Superior temporal gyrus (tissue), 1 donor: Measurements from ENCODE around the gene LRP11.
"Not testable (repeated sequence)": the region's sequence is repeated elsewhere in the genome, so short reads cannot be mapped to it uniquely, and the experiment has no call there.

Source experiments
- DNase-seq: peaks from one replicate; pipeline ENCODE4 v3.0.0-alpha.2; 2016; ENCODE audit errors: extremely low spot score

Gene LRP11

DNA sequence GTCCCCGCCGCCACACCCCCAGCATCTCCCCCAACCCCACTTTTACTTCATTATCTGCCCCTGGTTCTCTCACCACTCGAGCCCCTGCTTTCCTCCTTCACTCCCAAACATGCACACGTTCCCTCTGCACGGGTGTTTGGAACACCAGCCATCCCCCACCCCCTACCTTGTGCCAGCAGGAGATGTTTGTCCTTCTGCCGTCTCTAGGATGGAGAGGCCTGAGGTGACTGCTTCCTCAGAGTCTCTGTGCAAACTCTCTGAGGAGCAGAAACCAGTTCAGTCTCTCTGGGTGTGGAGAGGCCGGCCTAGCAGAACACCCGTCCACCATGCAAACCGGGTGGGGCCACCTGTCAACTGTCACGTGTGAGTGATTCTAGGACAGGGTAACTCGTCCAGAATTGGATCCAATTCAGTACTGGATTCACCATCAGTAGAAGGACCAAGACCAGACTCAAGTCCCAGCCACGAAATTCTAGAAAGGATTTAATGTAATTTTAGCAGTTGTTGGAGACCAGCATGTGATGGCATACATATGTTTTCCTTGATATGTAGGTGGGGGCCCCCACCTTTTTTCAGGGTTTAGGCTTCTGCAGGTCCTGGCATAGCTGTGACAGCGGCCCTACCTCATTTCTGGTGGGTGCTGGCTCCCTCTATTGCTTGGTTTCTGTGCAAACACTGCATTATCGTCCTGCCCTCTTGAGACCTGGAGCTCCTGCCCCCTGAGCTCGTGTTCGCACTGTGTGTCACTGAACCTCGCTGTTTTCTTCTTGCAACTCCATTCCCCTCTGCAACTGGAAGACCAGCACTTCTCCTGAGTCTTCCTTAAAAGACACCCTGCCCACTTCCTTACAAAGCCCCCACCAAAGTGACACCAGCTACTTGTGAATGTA, 33.9 kb upstream of the LRP11 start, which contains the start of gene RAET1E:
Gene RAET1E (minus strand): TSS at position 259 of the 890 bp plus-strand sequence. CDS start 7,212 bp downstream, outside the sequence.
- DNase-seq: no peak

- peak; percentile 18 for DNase-seq
These were observed 33.0 kb upstream of the LRP11 start for GRCh38 chr6:149897015-149897697.

- DNase-seq: no peak
These were observed 32.3 kb upstream of the LRP11 start for GRCh38 chr6:149896491-149896890.

DNA sequence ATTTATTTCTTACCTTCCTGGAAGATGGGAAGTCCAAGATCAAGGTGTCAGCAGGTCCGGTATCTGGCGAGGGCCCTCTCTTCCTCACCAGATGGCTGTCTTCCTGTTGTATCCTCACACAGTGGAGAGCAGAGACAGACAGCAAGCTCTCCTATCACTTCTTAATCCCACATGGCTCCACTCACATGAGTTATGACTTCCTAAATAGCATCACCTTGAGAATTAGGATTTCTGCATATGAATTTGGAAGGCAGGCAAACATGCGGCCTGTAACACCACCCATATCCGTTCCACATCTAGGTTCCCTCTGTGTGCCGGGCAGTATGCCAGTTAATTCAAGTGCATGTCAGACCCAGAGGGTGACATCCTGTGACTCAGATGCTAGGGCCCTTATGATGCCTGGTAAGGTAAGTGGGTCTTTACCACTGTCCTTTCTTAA, 31.7 kb upstream of the LRP11 start:
- DNase-seq: no peak

- no peak for DNase-seq
These were observed 31.0 kb upstream of the LRP11 start for GRCh38 chr6:149895048-149895590.

DNA sequence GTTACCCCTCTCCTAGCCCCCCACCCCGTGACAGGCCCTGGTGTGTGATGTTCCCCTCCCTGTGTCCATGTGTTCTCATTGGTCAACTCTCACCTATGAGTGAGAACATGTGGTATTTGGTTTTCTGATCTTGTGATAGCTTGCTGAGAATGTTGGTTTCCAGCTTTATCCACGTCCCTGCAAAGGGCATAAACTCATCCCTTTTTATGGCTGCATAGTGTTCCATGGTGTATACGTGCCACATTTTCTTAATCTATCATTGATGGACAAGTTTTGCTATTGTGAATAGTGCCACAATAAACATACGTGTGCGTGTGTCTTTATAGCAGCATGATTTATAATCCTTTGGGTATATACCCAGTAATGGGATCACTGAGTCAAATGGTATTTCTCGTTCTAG, 27.7 kb upstream of the LRP11 start:
- not testable (repeated sequence) for DNase-seq

- no peak for DNase-seq
These were observed 27.1 kb upstream of the LRP11 start for GRCh38 chr6:149891259-149891658.

GRCh38 chr6:149890629-149891045, 26.5 kb upstream of the LRP11 start:
- no peak for DNase-seq

DNA sequence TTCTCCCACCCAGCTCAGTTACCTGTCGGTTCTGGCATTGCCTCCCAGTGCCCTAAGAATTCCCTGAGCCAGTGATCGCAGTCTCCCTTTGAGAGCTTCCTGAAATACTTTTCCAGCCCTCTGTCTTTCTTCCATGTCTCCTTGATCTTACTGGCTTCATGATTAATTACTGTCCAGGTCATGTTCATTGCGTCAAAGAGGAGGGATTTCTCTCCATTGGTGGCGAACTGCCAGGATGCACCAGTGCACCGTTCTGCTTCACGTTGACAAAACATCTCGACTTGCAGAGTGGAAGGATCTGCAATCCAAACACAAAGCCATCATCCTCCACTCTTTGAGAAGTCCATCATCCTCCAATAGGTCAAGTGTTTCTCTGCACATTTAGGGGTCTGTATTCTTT, 25.2 kb upstream of the LRP11 start:
- DNase-seq: no peak

DNA sequence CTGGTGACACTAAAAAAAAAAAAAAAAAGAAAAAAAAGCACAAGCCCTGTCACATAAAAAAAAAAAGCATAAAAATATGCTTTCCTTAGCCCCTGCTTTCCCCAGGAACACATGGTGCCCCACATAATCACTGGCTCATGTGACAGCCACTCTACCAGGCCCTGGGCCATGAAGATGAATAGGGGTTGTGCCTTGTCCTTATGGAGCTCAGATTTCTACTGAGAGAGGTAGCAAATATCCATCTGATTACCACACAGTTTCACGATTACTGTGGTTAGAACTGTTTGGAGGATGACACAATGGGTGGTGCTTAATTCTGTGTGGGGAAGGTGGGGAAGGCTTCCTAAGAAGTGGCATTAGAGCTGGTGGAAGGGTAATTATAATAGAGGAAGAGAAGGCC, 24.5 kb upstream of the LRP11 start:
- DNase-seq: no peak

GRCh38 chr6:149888093-149888492, 23.9 kb upstream of the LRP11 start:
- no peak for DNase-seq

GRCh38 chr6:149887343-149887742, 23.2 kb upstream of the LRP11 start:
- DNase-seq: no peak

- DNase-seq: no peak
These were observed 21.7 kb upstream of the LRP11 start for GRCh38 chr6:149885888-149886287.

- DNase-seq: no peak
These were observed 20.5 kb upstream of the LRP11 start for GRCh38 chr6:149884617-149885016.

GRCh38 chr6:149884215-149884614, 20.1 kb upstream of the LRP11 start:
- DNase-seq: no peak

DNA sequence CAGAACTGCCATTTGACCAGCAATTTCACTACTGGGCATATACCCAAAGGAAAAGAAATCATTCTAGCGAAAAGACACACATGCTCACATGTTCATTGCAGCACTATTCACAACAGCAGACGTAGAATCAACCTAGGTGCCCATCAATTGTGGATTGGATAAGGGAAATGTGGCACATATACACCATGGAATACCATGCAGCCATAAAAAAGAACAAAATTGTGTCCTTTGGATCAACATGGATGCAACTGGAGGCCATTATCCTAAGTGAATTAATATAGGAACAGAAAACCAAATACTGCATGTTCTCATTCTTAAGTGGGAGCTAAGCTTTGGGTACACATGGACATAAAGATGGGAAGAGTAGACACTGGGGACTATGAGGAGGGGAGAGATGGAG, 17.7 kb upstream of the LRP11 start:
- no peak for DNase-seq

DNA sequence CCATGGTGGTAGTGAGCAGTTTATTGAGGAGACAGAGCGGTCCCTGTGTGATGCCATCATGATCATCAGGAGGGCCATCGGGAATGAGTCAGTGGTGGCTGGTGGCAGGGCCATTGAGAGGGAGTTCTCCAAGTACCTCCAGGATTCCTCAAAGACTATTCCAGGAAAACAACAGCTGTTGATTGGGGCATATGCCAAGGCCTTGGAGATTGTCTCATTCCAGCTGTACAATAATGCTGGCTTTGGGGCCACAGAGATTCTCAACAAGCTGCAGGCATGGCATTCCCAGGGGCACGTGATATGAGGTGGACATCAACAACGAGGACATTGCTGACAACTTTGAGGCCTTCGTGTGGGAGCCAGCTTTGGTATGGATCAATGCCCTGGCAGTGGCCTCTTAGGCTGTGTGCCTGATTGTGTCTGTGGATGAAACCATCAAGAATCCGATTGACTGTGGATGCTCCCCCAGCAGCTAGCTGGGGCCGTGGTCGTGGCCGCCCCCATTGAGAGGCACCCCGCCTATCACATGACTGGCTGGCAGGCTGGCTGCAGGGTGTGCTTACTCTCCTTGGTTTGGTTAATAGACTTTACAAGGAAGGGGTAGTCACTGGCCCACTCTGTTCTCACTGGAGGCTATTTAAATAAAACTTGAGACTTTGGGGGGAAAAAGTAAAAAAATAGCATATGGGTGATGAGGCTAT, 17.1 kb upstream of the LRP11 start:
- DNase-seq: no peak

- no peak for DNase-seq
These were observed 13.5 kb upstream of the LRP11 start for GRCh38 chr6:149877659-149878058.

DNA sequence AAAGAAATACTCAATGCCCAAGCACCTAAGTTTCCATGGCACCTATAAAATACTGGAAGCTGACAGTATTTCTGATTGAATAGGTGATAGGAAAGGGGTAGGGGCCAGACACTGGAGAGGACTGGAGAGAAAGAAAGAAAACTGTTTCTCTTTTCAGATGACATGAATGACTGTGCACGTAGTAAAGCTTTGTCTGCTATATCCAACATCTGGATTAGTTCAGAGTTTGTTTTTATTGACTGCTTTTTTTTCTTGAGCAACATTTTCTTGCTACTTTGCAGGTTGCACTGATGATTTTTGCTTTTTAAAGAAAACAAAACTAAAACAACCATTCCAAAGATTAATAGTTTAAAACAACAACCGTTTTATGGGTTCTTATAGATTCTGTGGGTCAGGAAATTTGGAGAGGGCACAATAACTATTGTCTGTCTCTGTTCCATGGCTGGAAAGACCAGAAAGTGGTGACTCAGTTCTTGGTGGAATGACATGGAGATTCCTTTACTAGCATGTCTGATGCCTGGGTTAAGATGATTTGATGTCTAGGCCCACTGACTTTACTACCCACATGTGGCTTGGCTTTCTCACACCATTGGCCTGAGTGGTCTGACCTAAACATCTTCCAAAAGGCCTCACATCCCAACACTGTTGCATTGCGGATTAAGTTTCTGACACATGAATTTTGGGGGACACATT, 12.2 kb upstream of the LRP11 start:
- no peak for DNase-seq

GRCh38 chr6:149872233-149872632, 8.1 kb upstream of the LRP11 start:
- no peak for DNase-seq

DNA sequence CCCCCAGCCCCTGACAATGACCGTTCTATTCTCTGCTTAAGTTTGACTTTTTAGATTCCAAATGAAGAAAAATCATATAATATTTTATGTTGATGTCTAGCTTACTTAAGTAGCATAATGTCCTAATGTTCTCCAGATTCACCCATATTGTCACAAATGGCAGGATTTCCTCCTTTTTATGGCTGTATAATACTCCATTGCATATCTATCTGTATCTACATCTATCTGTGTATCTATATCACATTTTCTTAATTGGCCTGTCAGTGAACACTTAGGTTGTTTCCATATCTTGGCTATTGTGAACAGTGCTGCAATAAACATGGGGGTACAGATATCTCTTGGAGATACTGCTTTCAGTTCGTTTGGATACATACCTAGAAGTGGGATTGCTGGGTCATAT, 7.0 kb upstream of the LRP11 start:
- DNase-seq: no peak
